Progenitor cell of endocrine pancreas (in vitro differentiated cells): ENCODE measurements around the gene MCRIP2. TPM values are rescaled to one million over a fixed set of nuclear protein-coding genes. Genes with fewer than 3 reads are reported as not detected.
A peak's percentile ranks its signal among the peaks of the same experiment; 100 is the strongest.

ENCODE experiments used
- DNase-seq: peaks from one replicate; pipeline ENCODE4 v3.0.0; 2021; ENCODE audit warnings: low spot score; ENCODE audit not compliant: unreplicated experiment
- H3K27ac Mint-ChIP-seq: 2 replicates; pipeline ENCODE4 v1.8.0; 2021; ENCODE audit warnings: mild to moderate bottlenecking, moderate library complexity, mixed read lengths
- H3K27me3 Mint-ChIP-seq: 2 replicates; pipeline ENCODE4 v1.8.0; 2021; ENCODE audit warnings: mixed read lengths
- H3K36me3 Mint-ChIP-seq: 2 replicates; pipeline ENCODE4 v1.8.0; 2022; ENCODE audit warnings: mixed read lengths; ENCODE audit not compliant: insufficient read depth
- H3K4me1 Mint-ChIP-seq: 2 replicates; pipeline ENCODE4 v1.8.0; 2021; ENCODE audit warnings: low read depth, mixed read lengths
- H3K4me3 Mint-ChIP-seq: 2 replicates; pipeline ENCODE4 v1.8.0; 2021; ENCODE audit warnings: low read depth, mild to moderate bottlenecking, moderate library complexity, mixed read lengths
- H3K9me3 Mint-ChIP-seq: 2 replicates; pipeline ENCODE4 v1.8.0; 2021; ENCODE audit warnings: low read depth, mixed read lengths
- total RNA-seq: library from RNA; stranded (reverse); gene quantifications from 2 replicates; pipeline ENCODE4 v1.2.1, GENCODE V29; 2021
- TF ChIP-seq, protein P1 (sequence below): fragments of 200-600 bp; sonication (generic); IDR thresholded peaks from one replicate; pipeline ENCODE4 v1.5.0; 2021; ENCODE audit warnings: antibody characterized with exemption, mild to moderate bottlenecking; ENCODE audit not compliant: unreplicated experiment

MCRIP2 gene
- total RNA-seq, 1 donor from 2014 or later: 31.4 TPM

DNA sequence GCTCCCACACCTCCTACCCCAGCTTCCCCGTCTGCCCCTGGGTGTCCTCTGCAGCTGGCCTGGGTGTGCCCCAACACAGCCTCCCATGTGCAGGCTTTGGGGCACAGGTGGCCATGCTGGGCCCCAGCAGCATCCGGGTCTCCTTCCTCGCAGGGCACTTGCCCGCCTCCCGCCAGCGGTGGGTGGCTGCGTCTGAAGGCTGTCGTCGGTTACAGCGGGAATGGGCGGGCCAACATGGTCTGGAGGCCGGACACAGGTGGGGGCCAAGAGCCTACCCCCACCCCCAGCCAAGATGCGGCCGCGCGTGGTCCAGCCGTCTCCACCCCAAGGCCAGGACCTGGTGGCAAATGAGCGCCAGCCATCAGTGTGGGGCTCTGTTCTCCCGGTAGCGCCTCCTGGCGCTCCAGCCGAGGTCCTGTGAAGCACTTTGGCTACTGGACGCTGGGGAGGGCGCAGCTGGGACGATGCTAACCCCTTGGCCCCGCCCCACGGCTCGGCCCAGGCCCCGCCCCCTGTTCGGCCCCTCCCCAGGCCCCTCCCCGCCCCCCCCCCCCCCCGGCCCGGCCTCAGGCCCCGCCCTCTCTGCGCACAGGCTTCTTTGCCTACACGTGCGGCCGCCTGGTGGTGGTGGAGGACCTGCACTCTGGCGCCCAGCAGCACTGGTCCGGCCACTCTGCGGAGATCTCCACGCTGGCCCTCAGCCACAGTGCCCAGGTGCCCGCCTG, 19.0 kb downstream of the MCRIP2 start:
- H3K27me3 Mint-ChIP-seq: no peaks in the 10 kb centered on the region
- H3K4me1 Mint-ChIP-seq: no peaks in the 10 kb centered on the region
- H3K9me3 Mint-ChIP-seq: no peaks in the 10 kb centered on the region
- peak; percentile 51 for DNase-seq
- H3K36me3 Mint-ChIP-seq: peaks cover 1% of the 10 kb centered on the region
- TF ChIP-seq, protein P1, sequence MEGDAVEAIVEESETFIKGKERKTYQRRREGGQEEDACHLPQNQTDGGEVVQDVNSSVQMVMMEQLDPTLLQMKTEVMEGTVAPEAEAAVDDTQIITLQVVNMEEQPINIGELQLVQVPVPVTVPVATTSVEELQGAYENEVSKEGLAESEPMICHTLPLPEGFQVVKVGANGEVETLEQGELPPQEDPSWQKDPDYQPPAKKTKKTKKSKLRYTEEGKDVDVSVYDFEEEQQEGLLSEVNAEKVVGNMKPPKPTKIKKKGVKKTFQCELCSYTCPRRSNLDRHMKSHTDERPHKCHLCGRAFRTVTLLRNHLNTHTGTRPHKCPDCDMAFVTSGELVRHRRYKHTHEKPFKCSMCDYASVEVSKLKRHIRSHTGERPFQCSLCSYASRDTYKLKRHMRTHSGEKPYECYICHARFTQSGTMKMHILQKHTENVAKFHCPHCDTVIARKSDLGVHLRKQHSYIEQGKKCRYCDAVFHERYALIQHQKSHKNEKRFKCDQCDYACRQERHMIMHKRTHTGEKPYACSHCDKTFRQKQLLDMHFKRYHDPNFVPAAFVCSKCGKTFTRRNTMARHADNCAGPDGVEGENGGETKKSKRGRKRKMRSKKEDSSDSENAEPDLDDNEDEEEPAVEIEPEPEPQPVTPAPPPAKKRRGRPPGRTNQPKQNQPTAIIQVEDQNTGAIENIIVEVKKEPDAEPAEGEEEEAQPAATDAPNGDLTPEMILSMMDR: peak; percentile 57
- H3K4me3 Mint-ChIP-seq: no peak overlapping the region
- no peak overlapping the region for H3K27ac Mint-ChIP-seq

DNA sequence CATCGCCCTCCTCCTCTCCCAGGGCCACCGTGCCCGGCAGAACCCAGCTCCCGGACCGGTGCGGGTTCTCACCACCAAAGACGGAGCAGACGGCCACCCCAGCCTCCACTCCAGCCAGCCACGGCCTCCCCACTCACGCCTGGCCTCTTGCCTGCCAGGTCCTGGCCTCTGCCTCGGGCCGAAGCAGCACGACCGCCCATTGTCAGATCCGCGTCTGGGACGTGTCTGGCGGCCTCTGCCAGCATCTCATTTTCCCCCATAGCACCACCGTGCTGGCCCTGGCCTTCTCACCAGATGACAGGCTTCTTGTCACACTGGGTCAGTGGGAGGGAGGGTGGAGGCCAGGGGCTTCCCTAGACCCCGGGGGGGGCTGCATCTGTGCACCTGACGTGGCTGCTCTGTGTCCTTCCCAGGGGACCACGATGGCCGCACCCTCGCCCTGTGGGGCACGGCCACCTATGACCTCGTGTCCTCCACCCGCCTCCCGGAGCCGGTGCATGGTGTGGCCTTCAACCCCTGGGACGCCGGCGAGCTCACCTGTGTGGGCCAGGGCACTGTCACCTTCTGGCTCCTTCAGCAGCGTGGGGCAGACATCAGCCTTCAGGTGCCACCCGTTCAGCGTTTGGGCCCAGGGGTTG, 19.7 kb downstream of the MCRIP2 start:
- H3K36me3 Mint-ChIP-seq: peaks cover 1% of the 10 kb centered on the region
- no peaks in the 10 kb centered on the region for H3K4me1 Mint-ChIP-seq
- no peak overlapping the region for H3K4me3 Mint-ChIP-seq
- no peak for DNase-seq
- TF ChIP-seq, protein P1: no peak
- no peaks in the 10 kb centered on the region for H3K9me3 Mint-ChIP-seq
- H3K27ac Mint-ChIP-seq: peak overlapping the region; percentile 69
- no peaks in the 10 kb centered on the region for H3K27me3 Mint-ChIP-seq

DNA sequence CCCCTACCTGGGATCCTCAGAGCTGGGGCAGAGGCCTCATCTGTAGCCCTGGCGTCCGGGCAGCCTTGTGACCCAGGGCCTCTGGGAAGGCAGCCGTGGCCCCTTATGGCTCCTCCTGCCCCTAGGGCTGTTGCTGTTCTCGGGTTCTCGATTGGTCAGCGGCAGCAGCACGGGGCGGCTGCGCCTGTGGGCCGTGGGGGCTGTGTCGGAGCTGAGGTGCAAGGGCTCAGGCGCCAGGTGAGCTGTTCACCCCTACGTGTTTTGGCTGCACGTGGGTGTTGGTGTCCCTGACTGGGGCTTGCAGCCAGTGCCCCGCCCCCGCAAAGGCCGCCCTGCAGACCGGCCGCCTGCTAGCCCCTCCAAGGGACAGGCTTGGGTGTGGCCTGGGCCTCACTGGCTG, 20.5 kb downstream of the MCRIP2 start:
- no peaks in the 10 kb centered on the region for H3K4me1 Mint-ChIP-seq
- no peak overlapping the region for H3K27ac Mint-ChIP-seq
- DNase-seq: no peak
- H3K27me3 Mint-ChIP-seq: no peaks in the 10 kb centered on the region
- no peak overlapping the region for H3K4me3 Mint-ChIP-seq
- H3K36me3 Mint-ChIP-seq: peaks cover 1% of the 10 kb centered on the region
- TF ChIP-seq, protein P1: no peak
- no peaks in the 10 kb centered on the region for H3K9me3 Mint-ChIP-seq

DNA sequence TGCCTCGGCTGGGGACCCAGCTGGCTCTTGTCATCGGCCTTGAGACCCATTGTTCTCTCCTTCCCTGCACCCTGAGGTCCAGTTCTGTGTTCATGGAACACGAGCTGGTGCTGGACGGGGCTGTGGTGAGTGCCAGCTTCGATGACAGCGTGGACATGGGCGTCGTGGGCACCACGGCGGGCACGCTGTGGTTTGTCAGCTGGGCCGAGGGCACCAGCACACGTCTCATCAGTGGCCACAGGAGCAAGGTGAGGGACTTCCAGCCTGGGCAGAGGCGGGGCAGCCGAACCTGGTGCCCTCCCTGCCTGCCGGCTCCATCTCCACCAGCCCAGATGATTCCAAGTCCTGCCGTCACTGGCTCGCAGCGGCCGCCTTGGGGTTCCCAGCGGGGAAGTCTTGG, 21.0 kb downstream of the MCRIP2 start:
- no peaks in the 10 kb centered on the region for H3K27me3 Mint-ChIP-seq
- no peaks in the 10 kb centered on the region for H3K9me3 Mint-ChIP-seq
- H3K27ac Mint-ChIP-seq: no peak overlapping the region
- peaks cover 1% of the 10 kb centered on the region for H3K36me3 Mint-ChIP-seq
- no peak overlapping the region for H3K4me3 Mint-ChIP-seq
- no peak for DNase-seq
- no peaks in the 10 kb centered on the region for H3K4me1 Mint-ChIP-seq
- TF ChIP-seq, protein P1: no peak

- Mint-ChIP-seq H3K36me3 (peaks cover 1% of the 10 kb centered on the region), H3K27me3 (no peaks in the 10 kb centered on the region)
Observed at GRCh38 chr16:666572-666971, 24.9 kb downstream of the MCRIP2 start.

More at GRCh38 chr16:666572-666971, 24.9 kb downstream of the MCRIP2 start:
- Mint-ChIP-seq H3K4me1 (peaks cover 2% of the 10 kb centered on the region), H3K27ac (no peak overlapping the region), H3K4me3 (no peak overlapping the region), H3K9me3 (no peaks in the 10 kb centered on the region)
- TF ChIP-seq, protein P1: no peak
- DNase-seq: no peak
